OCI-M2 (cell line): ENCODE data around the gene STPG4.
"Not testable (repeated sequence)": the region's sequence is repeated elsewhere in the genome, so short reads cannot be mapped to it uniquely, and the experiment has no call there.

Experiments
- DNase-seq: peaks from one replicate; lab custom pipeline; 2025; ENCODE audit not compliant: unreplicated experiment; lab: John Stamatoyannopoulos, UW

The STPG4 gene

DNA sequence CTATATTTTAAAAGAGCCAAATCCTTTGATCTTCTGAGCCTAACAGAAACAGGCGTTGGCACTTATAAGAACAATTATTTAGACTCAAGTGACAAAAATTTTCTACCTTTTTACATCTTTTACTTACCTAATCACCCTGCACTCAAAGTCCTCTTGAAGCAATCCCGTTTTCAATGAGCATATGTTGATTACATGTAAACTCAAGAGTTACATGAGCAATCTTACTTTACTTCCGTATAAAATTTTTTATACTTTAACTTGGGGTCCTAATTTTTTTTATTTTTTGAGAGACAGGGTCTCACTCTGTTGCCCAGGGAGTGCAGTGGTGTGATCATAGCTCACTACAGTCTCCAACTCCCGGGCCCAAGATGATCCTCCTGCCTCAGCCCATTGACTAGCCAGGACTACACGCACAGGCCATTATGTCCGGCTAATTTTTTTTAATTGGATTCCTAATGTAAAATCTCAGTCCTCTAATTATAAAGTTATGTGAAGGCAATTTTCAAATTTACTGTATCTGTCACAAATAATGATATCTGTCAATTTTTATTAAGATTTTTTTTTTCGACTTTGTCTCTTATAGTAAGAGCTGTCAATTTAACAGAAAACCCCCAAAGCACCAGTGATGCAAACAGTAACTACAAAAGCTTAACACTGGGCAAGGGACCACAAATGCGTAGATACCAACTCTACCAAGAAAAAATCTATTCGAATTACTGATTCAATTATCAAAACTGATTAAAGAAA is 19.1 kb upstream of the STPG4 start:
- no peak for DNase-seq

DNA sequence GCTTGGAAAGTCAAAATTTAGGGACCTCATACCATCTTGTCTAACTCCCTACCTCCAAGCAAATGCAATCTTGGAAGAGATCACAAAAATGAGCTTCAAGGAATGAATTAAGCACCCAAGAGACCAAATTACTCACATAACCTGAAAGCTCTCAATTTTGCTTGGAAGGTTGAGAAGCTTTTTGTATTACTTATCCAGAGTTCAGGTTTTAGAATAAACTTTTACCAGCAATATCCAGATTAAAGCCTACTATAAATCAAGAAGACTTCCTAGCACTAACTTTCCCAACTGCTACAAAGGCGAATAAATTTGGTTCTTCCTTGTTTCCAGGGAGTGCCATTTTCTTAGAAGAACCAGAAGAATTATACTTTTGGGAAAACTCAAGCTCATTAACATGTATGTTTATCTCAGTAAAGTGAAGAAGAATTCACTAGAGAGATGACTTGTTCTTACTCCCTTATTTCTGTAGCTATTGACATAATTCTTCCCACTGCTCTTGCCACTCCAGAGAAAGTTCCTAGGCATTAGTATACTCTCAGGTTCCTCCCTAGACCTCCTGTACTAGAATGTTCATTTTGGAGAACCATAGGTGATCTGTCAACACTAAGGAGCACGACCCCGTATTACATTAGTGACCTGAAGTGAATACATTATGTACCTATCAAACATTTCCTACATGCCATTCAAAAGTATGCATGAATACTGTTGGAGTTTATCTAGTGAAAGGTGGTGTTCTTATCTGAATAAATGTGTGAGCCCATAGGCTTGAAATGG is 18.0 kb upstream of the STPG4 start:
- DNase-seq, result no peak

DNA sequence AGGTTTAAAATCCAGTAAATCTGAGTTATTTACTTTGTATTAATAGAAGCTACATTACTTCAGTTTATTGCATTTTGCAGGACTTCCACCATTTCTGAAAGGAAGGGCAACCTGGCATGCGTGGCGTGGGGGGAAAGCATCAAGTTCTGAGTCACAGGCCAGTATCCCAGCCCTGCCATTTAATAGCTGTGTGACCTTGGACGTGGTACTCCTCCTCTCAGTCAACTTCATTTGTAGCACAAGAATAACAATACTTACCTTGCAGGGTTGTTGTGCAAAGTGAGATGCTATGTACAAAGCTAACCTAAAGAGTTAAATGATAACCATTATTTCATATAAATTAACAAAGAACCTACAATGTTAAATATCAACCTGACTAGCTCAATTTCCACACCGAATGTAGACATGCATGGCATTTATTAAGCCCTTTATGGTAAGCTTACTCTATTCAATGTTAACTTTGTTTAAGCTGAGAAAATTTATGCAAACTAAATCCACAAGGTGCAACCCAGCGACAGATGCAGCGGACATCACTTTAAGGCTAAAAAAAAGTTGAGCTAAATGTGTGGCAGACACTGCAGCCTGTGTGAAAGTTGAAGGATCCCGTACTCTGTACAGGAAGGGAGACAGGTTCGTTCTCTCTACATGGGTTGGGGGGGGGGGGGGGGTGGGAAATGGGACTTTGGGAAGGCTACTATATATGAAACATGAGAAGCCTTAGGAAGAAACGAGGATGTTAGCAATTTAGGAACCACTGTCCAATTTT is 17.2 kb upstream of the STPG4 start:
- DNase-seq, result no peak

DNA sequence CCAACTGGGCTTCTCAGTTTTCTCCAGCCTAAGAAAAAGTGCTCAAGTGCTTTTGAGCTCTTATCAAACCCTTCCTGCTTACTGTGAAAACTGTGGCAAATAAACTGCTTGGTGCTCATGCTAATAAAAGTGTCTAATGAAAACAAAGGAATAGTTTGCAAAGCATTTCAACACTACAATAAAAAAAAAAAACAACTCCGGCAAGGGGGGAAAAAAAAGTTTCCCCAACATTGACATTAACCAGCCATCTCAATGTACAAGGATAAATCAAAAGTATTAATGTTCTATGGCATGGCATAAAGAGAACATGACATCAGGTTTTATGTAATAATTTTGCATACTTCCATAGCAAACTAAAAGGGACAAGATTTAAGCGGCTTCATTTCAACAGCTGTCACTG is 14.7 kb upstream of the STPG4 start:
- DNase-seq, result no peak

DNA sequence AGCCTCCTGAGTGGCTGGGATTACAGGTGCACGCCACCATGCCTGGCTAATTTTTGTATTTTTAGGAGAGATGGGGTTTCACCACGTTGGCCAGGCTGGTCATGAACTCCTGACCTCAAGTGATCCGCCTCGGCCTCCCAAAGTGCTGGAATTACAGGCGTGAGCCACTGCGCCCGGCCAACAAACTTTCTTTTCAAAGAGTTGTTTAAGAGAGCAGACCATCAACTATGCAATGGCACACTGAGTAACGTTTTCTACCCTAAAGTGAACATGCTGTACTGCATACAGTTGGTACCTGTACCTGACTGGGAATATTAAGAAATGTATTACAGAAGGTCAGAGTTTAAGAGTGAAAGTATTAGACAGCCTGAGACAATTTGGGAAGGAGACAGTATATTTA is 13.8 kb upstream of the STPG4 start:
- not testable (repeated sequence) for DNase-seq

DNA sequence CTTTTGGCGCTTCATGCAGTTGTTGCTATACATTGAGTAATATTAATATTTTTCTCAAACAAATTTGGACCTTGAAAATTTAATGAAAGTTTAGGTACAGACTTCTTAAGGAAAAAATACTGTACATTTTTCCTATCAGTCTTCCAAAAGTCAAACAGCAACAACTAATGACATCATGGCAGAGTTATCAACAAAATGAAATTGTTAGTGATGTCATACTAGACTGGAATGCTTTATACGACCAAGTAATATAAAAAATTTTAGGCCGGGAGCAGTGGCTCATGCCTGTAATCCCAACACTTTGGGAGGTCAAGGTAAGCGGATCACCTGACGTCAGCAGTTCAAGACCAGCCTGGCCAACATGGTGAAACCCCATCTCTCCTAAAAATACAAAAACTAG is 12.0 kb upstream of the STPG4 start:
- no peak for DNase-seq

DNA sequence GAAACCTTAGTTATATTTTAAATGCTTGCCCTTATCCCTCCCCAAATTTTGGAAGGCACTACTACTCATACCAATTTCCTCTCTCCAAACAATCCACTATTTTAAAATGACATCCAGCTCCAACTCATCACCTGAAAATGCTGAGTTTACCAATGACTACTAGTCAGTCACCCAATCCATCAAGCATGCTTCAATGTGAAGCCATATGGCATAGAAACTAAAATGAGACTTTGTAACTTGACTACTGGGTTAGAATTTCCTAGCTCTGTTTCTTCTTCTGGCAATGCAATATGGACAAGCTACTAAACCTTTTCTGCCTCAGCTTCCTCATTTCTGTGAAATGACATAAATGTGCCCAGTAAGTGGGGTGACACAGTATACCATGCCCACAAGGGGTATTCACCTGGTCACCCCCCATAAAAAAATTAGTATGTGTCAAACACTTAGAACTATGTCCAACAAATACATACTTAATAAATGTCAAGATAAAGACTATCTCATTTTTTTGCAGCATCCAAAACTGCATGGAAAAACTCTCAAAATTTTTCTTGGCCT is 10.0 kb upstream of the STPG4 start:
- DNase-seq, result no peak

DNA sequence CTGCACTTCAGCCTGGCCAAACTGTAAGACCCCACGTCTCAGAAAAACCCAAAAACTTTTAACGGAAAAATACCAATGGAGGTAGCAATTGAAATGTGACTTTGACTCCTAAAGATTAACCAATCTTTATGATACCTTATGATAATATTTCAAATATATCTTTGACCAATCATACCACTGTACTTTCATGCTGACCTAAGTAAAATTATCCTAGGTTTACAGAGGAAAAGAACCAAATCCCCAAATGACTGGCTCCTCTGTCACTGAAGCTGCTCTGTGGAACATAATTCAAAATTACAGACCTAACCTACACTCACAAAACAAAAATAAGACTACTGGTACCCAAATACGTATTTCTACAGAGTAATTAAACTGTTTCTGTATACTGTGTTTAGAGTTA is 7.7 kb upstream of the STPG4 start:
- no peak for DNase-seq

DNA sequence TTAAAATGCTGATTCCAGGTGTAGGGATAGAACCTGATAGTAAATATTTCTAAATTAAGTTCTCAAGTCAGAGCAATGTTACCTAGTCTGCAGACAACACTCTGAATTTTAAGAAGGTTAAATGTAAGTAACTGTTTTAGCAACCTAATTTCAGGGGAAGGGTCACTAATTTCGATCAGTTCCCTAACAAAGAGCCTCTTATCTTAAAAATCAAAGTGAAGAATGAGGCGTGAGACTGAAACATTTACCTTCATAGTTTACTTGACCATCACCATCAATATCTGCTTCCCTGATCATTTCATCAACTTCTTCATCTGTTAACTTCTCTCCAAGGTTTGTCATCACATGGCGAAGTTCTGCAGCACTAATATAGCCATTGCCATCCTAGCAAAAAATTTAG is 6.4 kb upstream of the STPG4 start:
- DNase-seq, result no peak

DNA sequence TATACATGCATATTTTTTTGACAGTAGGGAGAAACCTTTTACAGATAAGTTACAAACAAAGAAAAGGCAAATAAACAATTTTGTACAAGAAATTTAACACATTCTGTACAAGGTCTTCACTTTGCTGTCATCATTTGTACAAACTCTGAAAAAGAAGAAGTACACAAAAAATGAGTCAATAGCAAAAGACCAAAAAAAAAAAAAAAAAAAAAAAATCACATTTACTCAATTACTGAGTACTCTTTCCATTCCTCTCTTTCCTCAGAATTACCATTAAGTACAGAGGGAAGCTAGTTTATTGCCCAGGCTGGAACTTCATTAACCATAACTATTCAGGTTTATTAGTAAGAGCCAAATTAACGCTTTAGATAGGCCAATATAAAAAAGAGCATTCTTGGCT is 5.6 kb upstream of the STPG4 start:
- no peak for DNase-seq

DNA sequence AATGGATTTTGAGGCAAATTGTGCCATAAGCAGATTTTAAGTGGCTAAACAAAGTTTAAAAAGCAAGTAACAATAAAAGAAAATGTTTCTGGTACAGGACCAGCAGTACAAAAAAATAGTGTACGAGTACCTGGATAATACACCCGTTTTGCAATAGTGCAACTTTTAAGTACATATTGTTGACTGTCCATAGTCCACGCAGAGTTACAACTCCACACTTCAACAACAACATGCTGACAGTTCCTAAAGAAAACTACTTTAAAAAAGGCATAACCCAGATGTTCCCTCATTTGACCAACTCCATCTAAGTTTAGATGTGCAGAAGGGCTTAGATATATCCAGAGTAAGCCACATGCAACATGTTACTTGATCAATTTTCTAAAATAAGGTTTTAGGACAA is 5.1 kb upstream of the STPG4 start:
- no peak for DNase-seq

DNA sequence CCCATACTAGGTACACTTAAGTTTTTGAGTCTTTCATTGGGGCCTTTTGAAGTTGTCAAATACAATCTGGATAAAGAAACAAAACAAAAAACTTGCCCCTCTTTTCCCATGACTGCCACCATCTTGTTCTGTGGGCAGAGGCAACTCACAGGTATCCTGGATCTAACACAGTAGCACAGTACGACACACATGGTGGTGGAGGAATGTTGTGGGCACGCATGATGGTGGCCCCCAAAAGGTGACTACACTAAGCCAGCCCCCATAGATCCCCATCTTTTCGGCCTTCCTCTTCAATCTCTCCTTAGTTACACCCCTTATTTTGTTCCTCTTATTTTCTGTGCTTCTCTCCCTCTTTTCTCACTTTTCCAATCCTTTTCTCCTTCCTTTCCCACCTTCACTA is 4.5 kb upstream of the STPG4 start:
- no peak for DNase-seq

DNA sequence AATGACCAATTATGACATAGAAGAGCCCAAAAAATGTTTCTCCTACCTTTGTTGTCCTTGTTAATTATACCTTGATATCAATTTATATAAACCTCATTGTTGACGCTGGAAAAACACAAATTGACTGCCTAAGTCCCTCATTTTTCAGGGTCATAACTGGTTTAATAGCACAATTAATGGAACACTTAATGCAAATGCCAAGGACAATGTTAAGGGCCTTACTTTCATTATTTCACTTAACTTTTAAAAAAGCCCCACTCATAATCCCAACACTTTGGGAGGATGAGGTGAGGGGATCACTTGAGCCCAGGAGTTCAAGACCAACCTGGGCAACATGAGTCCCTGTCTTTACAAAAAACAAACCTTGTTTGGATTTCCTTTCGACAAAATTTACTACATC is 3.5 kb upstream of the STPG4 start:
- no peak for DNase-seq

DNA sequence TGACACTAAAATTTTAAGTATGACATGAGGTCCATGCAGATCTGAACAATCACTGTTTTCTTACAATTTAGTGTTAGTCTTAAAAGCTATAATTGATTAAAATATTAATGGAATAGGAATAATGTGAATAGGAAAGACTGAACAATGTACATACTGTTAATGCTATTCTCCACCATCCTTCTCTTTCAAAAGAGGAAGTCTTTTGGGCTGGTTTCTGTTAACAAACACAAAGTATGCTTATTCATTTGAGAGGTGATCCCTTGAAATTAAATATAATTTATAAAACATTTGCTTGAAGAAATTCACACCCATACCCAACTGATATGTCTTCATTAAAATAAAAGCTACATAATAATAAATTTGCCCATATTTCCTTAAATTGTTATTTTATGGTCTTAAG is 2.3 kb downstream of the STPG4 start:
- no peak for DNase-seq

DNA sequence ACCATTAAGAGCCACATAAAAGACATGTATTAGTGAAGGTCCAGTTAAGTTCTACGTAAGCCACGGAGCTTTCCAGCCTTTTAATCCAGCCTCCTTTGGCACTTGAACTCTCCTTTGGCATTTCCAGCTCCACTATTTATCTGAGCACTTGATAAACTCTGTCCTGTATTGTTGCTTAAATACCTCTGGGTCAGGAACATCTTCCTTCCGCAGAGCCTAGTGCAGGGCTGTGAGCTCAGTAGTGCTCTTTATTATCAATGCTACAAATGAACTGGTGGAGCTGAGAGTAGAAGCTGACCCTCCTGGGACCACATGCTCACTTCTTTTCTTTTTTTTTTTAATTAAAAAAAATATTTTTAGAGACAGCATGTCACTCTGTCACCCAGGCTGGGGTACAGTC is 4.9 kb downstream of the STPG4 start:
- DNase-seq, result no peak

DNA sequence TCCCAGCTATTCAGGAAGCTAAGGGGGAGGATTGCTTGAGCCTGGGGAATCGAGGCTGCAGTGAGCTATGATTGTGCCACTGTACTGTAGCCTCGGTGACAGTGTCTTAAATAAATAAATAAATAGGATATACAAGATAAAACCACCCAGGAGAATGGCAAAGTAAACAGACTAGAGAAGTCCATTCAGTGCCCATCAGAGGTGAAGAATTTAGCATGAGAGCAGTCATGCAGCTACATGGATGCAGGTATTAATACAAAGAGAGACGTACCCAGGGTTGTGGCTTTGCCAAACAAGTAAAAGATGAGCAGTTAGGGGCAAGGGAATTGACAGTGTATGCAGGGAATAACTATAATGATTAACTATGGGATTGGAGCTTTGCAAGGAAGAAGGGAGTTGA is 8.1 kb downstream of the STPG4 start:
- DNase-seq, result no peak

DNA sequence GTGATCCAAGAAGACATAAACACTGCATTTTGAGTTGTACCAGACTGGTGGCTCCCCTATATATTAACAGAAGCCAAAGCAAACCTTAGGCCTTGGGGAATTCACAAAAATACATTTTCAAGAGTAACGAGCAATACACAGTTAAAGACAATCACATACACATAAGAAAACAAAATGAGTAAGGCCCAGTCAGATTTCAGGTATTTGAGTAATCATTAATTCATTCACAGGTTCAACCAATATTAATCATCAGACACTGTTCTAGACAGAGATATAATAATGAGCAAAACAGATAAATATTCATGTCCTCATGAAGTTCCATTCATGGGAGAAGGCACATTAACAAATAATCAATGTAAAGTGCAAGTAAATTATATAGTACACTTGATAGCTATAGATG is 9.6 kb downstream of the STPG4 start:
- no peak for DNase-seq

DNA sequence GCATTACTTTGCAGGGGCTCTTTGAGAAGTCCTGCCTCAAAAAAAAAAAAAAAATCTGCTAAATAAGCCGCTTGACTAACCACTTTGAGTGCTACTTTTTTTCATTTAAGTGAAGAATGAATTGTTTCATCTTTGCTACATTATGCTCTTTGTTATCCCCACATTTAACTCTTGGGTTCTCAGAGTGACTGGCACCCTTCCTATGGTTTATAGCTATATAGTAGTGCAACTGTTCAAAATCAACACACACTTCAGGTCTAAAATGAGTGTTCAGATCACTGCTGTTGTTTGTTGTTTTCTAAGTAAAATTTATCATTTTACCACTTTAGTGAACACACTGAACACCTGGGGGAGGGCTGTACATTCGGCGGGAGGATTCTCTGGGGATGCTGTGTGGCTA is 13.6 kb downstream of the STPG4 start:
- DNase-seq, result no peak

DNA sequence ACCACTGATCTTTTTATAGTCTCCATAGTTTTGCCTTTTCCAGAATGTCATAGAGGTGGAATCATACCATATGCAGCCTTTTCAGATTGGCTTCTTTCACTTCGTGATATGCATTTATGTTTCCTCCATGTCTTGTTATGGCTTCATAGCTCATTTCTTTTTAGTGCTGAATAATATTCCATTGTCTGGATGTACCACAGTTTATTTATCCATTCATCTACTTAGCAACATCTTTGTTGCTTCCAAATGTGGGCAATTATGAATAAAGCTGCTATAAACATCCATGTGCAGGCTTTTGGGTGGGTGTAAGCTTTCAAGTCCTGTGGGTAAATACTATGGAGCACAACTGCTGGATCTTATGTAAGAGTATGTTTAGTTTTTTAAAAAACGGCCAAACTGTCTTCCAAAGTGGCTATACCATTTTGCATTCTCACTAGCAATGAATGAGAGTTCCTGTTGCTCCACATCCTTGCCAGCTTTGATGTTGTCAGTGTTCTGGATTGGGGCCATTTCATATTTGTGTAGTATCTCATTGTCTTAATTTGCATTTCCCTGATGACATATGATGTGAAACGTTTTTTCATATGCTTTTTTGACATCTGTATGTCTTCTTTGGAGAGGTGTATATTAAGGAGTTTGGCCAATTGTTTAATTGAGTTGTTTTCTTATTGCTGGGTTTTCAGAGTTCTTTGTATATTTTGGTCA is 20.6 kb downstream of the STPG4 start:
- DNase-seq, result no peak

DNA sequence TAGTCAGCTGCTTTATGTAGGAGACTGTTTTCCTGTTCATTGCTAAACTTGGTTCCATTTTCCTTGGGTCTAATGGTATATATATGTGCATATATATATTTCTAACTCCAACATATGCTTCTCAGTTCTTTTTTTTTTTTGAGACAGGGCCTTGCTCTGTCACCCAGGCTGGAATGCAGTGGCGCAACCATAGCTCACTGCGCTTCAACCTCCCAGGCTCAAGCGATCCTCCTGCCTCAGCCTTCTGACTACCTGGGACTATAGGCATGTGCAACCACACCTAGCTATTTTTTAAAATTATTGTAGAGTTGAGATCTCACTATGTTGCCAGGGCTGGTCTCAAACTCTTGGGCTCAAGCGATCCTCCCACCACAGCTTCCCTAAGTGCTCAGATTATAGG is 22.1 kb downstream of the STPG4 start:
- no peak for DNase-seq

DNA sequence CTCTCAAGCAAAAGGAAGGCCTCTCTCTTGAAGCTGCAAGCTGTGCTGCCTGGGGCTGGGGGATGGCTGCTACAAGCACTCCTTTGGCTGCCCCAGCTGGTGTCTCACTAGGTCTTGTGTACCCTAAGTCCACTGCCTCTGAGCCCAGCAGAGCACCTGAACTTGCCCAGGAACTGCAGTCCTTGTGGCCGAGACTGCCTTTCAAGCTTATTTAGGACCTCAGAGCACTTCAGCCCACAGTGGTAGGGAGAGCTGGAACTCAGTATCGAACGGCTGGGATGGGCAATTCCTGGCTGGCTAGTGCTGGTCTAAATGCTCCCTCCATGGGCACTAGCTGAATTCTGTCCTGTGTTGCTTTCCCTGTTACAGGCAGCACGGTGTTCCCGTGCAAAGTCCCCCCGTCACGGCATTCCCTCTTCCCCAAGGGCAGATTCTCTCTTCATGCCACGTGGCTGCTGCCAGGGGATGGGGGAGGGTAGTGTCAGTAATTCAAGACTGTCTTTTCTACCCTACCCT is 25.9 kb downstream of the STPG4 start:
- no peak for DNase-seq
